NCI-H146 (cell line): ENCODE results near the gene MRPL24.
A peak's percentile ranks its signal among the peaks of the same experiment; 100 is the strongest.

ENCODE experiments used
- DNase-seq: peaks from one replicate; lab custom pipeline; 2025; lab: John Stamatoyannopoulos, UW

The MRPL24 gene

GRCh38 chr1:156709757-156710489 lies 31.0 kb downstream of the MRPL24 start:
- DNase-seq: no peak

GRCh38 chr1:156709031-156709430 lies 31.9 kb downstream of the MRPL24 start:
- no peak for DNase-seq

- DNase-seq: no peak
Measured at GRCh38 chr1:156708218-156708661, 32.6 kb downstream of the MRPL24 start.

- DNase-seq: no peak
Measured at GRCh38 chr1:156707417-156708217, 33.3 kb downstream of the MRPL24 start.

- DNase-seq: no peak
Measured at GRCh38 chr1:156706657-156707416, 34.1 kb downstream of the MRPL24 start.

GRCh38 chr1:156705918-156706656 lies 34.8 kb downstream of the MRPL24 start:
- peak; percentile 51 for DNase-seq

- DNase-seq: peak; percentile 38
Measured at GRCh38 chr1:156705321-156705917, 35.5 kb downstream of the MRPL24 start, which contains the start of gene CRABP2. Gene CRABP2, minus strand, starts transcription at chr1:156705583. Its CDS starts 137 bp downstream, at chr1:156705446.

- DNase-seq: peak; percentile 21
Measured at GRCh38 chr1:156704930-156705320, 36.0 kb downstream of the MRPL24 start.

GRCh38 chr1:156704166-156704711 lies 36.6 kb downstream of the MRPL24 start:
- no peak for DNase-seq

GRCh38 chr1:156703741-156704140 lies 37.1 kb downstream of the MRPL24 start:
- DNase-seq: peak; percentile 64

- DNase-seq: no peak
Measured at GRCh38 chr1:156703336-156703735, 37.6 kb downstream of the MRPL24 start.

GRCh38 chr1:156700736-156701531 lies 40.0 kb downstream of the MRPL24 start:
- DNase-seq: no peak

GRCh38 chr1:156698995-156699394 lies 41.9 kb downstream of the MRPL24 start:
- no peak for DNase-seq

GRCh38 chr1:156697481-156697880 lies 43.4 kb downstream of the MRPL24 start:
- no peak for DNase-seq

- no peak for DNase-seq
Measured at GRCh38 chr1:156696755-156697154, 44.1 kb downstream of the MRPL24 start.

- DNase-seq: no peak
Measured at GRCh38 chr1:156694690-156694962, 46.3 kb downstream of the MRPL24 start.

GRCh38 chr1:156693848-156694689 lies 46.8 kb downstream of the MRPL24 start:
- DNase-seq: no peak

GRCh38 chr1:156692925-156693847 lies 47.7 kb downstream of the MRPL24 start:
- DNase-seq: peak; percentile 82
